Tongue (tissue), 2 donors: Measurements from ENCODE around the gene C6orf62. TPM values are rescaled to one million over a fixed set of nuclear protein-coding genes. Genes with fewer than 3 reads are reported as not detected.
"Not testable (repeated sequence)": the region's sequence is repeated elsewhere in the genome, so short reads cannot be mapped to it uniquely, and the experiment has no call there.

Experiments
- DNase-seq: peaks from one replicate; pipeline ENCODE4 v3.0.0-alpha.2; 2015
- total RNA-seq: library from RNA; depleted of rRNA; stranded (reverse); fragments of >200 nt; gene quantifications from one replicate; pipeline ENCODE4 v1.2.3, GENCODE V29; 2014

C6orf62 gene
- total RNA-seq, 1 donor from 2014 or later = 85.2 TPM

GRCh38 chr6:24742216-24742738 lies 23.3 kb upstream of the C6orf62 start:
- DNase-seq = no peak

- DNase-seq = no peak
Measured at GRCh38 chr6:24740861-24741260, 21.9 kb upstream of the C6orf62 start.

GRCh38 chr6:24738741-24739140 lies 19.8 kb upstream of the C6orf62 start:
- no peak for DNase-seq

- DNase-seq = not testable (repeated sequence)
Measured at GRCh38 chr6:24734710-24735109, 15.8 kb upstream of the C6orf62 start.

GRCh38 chr6:24734166-24734565 lies 15.2 kb upstream of the C6orf62 start:
- DNase-seq = no peak

GRCh38 chr6:24731456-24732134 lies 12.6 kb upstream of the C6orf62 start:
- DNase-seq = not testable (repeated sequence)

- DNase-seq = not testable (repeated sequence)
Measured at GRCh38 chr6:24730653-24731052, 11.7 kb upstream of the C6orf62 start.

- no peak for DNase-seq
Measured at GRCh38 chr6:24723270-24723669, 4.3 kb upstream of the C6orf62 start.

GRCh38 chr6:24721461-24722215 lies 2.7 kb upstream of the C6orf62 start:
- no peak for DNase-seq

GRCh38 chr6:24720604-24721460 lies 1.9 kb upstream of the C6orf62 start:
- peak; percentile 100 for DNase-seq

- DNase-seq = peak; percentile 75
Measured at GRCh38 chr6:24720131-24720603, 1.2 kb upstream of the C6orf62 start.

- DNase-seq = peak; percentile 19
Measured at GRCh38 chr6:24718449-24719124, 367 bp downstream of the C6orf62 start.

- not testable (repeated sequence) for DNase-seq
Measured at GRCh38 chr6:24716602-24717148, 2.3 kb downstream of the C6orf62 start.

GRCh38 chr6:24710519-24711303 lies 8.2 kb downstream of the C6orf62 start:
- DNase-seq = no peak

GRCh38 chr6:24709014-24709711 lies 9.8 kb downstream of the C6orf62 start:
- no peak for DNase-seq

- no peak for DNase-seq
Measured at GRCh38 chr6:24708612-24709011, 10.3 kb downstream of the C6orf62 start.

GRCh38 chr6:24704468-24704867 lies 14.5 kb downstream of the C6orf62 start:
- DNase-seq = no peak

GRCh38 chr6:24702720-24703282 lies 16.2 kb downstream of the C6orf62 start:
- DNase-seq = no peak

- no peak for DNase-seq
Measured at GRCh38 chr6:24699521-24700359, 19.2 kb downstream of the C6orf62 start.
